Measurements from ENCODE around the gene C9orf50.

Gene C9orf50

GRCh38 chr9:129629251-129629820 is 8.4 kb upstream of the C9orf50 start:
- DNase-seq: no peak

- DNase-seq: no peak
Measured at GRCh38 chr9:129628709-129629108, 7.8 kb upstream of the C9orf50 start.

- DNase-seq: no peak
Measured at GRCh38 chr9:129627556-129628440, 6.9 kb upstream of the C9orf50 start.

GRCh38 chr9:129626625-129627284 is 5.9 kb upstream of the C9orf50 start:
- DNase-seq: no peak

- peak; percentile 71 for DNase-seq
Measured at GRCh38 chr9:129626079-129626624, 5.3 kb upstream of the C9orf50 start, which contains the start of gene NTMT1. TSS of gene NTMT1 (plus strand) at chr9:129626163. CDS start at chr9:129632704, 6,541 bp downstream.

- no peak for DNase-seq
Measured at GRCh38 chr9:129624947-129625346, 4.0 kb upstream of the C9orf50 start.

GRCh38 chr9:129624168-129624759 is 3.4 kb upstream of the C9orf50 start:
- DNase-seq: peak; percentile 39

- no peak for DNase-seq
Measured at GRCh38 chr9:129623331-129623730, 2.4 kb upstream of the C9orf50 start.

- no peak for DNase-seq
Measured at GRCh38 chr9:129619787-129620668, 873 bp downstream of the C9orf50 start.

- no peak for DNase-seq
Measured at GRCh38 chr9:129617167-129617566, 3.7 kb downstream of the C9orf50 start.

- DNase-seq: no peak
Measured at GRCh38 chr9:129615407-129616285, 5.3 kb downstream of the C9orf50 start.

GRCh38 chr9:129614932-129615331 is 6.0 kb downstream of the C9orf50 start:
- no peak for DNase-seq

- peak; percentile 65 for DNase-seq
Measured at GRCh38 chr9:129613520-129614175, 7.3 kb downstream of the C9orf50 start.

- DNase-seq: peak; percentile 71
Measured at GRCh38 chr9:129612815-129613519, 7.9 kb downstream of the C9orf50 start.

GRCh38 chr9:129612123-129612522 is 8.8 kb downstream of the C9orf50 start:
- no peak for DNase-seq

GRCh38 chr9:129611307-129611800 is 9.5 kb downstream of the C9orf50 start:
- no peak for DNase-seq

GRCh38 chr9:129610473-129611306 is 10.2 kb downstream of the C9orf50 start:
- DNase-seq: peak; percentile 46

- no peak for DNase-seq
Measured at GRCh38 chr9:129610213-129610472, 10.8 kb downstream of the C9orf50 start.
